ENCODE data around the gene SFTPD.
"Not testable (repeated sequence)": the region's sequence is repeated elsewhere in the genome, so short reads cannot be mapped to it uniquely, and the experiment has no call there.

The SFTPD gene

GRCh38 chr10:79948976-79949722 lies at the start of gene SFTPD:
SFTPD (minus strand) TSS chr10:79949105; CDS start chr10:79946659, 2,446 bp downstream.
- in situ Hi-C loops (cut with MboI; ENCODE audit: low sequenced_read_pairs): no loop called here

DNA sequence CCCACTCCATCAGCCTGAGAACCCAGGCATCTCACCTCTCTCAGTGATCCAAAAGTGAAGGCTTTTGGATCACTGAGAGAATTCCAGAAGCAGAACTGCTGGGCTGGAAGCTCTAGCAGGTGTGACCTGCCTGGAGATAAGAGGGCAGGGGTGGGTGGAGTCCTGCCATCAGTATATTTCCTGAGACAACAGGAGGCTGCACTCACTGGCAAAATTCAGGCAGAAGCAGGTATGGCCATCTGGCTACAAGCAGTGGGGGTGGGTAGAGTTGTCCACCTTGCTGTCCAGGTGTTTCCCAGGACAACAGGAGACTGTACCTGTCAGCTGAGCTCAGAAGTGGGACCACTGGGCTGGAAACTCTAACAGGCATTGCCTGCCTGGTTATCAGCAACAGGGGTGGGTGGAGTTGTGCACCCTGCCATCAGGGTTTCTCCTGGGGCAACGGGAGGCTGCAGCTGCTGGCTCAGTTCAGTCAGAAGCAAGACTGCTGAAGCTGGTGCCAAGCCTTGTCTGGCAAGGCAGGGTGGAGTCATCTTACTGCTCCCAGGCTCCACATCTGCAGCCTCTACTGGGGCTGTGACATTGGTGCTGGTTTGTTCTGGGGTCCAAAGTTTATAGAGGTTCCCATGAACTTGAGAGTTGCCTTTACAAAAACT lies 47.2 kb upstream of the SFTPD start:
- in situ Hi-C loops (cut with MboI; ENCODE audit: low sequenced_read_pairs): no loop called here

DNA sequence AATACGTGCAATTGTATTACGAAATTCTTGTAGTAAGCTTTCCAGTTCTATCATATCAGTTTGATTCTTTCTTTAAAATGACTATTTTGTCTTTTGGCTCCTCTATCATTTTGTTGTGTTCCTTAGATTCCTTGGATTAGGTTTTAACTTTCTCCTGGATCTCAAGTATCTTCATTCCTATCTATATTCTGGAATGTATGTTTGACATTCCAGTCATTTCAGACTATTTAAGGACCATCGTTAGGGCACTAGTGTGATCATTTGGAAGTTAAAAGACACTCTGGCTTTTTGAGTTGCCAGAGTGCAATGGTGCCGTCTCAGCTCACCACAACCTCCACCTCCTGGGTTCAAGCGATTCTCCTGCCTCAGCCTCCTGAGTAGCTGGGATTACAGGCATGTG lies 45.7 kb upstream of the SFTPD start:
- in situ Hi-C loops (cut with MboI; ENCODE audit: low sequenced_read_pairs): no loop called here

- in situ Hi-C loops (cut with MboI; ENCODE audit: low sequenced_read_pairs): not testable (repeated sequence)
Measured at GRCh38 chr10:79988199-79988598, 39.3 kb upstream of the SFTPD start.

- in situ Hi-C loops (cut with MboI; ENCODE audit: low sequenced_read_pairs): not testable (repeated sequence)
Measured at GRCh38 chr10:79986661-79987060, 37.8 kb upstream of the SFTPD start.

GRCh38 chr10:79985481-79986072 lies 36.7 kb upstream of the SFTPD start:
- in situ Hi-C loops (cut with MboI; ENCODE audit: low sequenced_read_pairs): no loop called here

DNA sequence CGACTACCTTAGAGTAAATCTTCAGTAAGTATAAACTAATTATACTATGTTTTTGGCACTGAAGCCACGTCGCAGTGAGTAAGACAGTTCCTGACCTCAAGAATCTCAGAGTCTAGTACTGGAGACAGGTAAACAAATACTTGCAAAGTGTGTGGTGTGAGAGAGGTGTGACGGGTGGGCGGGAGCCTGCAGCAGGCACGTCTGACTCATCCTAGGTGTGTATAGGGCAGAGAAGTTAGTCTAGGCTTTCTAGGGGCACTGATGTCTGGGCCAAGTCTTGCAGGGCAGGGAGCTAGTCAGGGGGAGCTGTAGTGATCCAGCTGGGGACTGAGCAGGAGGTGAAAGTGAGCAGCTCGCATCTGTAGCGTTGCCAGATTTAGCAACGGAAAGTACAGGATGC lies 35.9 kb upstream of the SFTPD start:
- in situ Hi-C loops (cut with MboI; ENCODE audit: low sequenced_read_pairs): no loop called here

- in situ Hi-C loops (cut with MboI; ENCODE audit: low sequenced_read_pairs): no loop called here
Measured at GRCh38 chr10:79983286-79983909, 34.5 kb upstream of the SFTPD start.

- in situ Hi-C loops (cut with MboI; ENCODE audit: low sequenced_read_pairs): no loop called here
Measured at GRCh38 chr10:79982861-79983260, 34.0 kb upstream of the SFTPD start.

GRCh38 chr10:79982362-79982800 lies 33.5 kb upstream of the SFTPD start:
- in situ Hi-C loops (cut with MboI; ENCODE audit: low sequenced_read_pairs): no loop called here

DNA sequence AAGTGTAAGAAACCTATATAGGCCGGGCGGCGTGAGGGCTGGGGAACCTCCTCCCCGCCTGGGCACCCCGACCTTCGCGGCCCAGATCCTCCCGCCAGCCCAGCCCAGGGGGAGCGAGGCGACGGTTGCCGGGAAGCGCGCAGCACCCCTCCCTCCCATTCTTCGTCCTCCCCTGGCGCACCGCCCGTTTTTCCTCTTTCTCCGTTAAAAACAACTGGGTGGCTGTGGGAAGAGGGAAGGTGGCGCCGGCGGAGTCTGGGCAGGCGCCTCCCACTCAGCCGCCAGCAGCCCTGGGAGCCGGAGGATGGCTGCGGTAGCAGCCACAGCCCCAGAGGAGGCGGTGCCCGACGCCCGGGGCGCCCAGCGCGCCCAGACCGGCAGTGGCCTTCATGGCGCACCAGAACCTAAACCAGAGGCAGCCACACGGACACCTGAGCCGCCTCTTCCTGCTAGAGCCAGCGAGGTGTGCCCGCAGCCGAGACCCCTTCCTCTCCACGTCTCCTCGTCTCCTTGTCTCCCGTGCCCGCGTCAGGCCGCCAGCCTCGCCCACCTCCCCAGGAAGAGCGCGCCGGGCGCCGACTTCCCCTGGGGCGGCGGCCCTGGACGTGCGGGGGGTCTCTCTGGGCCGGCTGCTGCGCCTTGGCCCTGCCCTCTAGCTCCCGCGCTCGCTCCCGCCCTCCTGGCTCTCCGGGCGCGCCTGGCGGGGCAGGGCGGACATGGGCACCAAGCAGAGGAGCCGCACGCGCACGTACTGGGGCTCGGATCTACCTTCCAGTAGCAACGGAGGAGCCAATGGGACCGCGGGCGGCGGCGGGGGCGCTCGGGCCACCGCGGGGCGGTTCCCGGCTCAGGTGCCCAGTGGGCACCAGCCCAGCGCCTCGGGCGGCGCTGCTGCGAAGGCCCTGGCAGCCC lies 32.8 kb upstream of the SFTPD start:
- in situ Hi-C loops (cut with MboI; ENCODE audit: low sequenced_read_pairs): no loop called here

- in situ Hi-C loops (cut with MboI; ENCODE audit: low sequenced_read_pairs): no loop called here
Measured at GRCh38 chr10:79980711-79981110, 31.8 kb upstream of the SFTPD start.

GRCh38 chr10:79979976-79980687 lies 31.2 kb upstream of the SFTPD start:
- in situ Hi-C loops (cut with MboI; ENCODE audit: low sequenced_read_pairs): no loop called here

DNA sequence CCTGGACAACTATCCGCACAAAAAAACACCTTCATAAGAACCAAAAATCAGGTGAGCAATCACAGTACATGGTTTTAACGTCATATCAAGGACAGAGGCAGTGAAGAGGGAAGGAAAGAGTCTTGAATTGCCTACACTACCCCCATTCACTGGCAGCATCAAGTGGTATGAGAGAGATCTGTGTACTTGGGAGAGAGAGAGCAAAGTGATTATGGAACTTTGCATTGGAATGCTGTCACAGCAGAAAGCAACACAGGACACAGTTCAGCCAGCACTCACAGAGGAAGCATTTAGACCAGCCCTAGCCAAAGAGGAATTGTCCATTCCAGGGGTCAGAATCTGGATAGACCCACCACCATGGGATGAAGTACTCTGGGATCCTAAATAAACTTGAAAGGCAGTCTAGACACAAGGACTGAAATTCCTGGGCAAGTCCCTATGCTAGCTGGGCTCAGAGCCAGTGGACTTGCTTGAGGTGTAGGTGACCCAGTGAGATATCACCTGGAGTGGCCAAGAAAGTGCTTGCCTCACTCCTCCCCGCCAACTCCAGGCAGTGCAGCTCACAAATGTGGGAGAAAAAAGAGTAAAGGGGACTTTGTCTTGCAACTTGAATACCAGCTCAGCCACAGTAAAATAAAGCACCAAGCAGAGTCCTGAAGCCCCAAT lies 30.5 kb upstream of the SFTPD start:
- in situ Hi-C loops (cut with MboI; ENCODE audit: low sequenced_read_pairs): no loop called here

GRCh38 chr10:79976999-79977398 lies 28.1 kb upstream of the SFTPD start:
- in situ Hi-C loops (cut with MboI; ENCODE audit: low sequenced_read_pairs): no loop called here

DNA sequence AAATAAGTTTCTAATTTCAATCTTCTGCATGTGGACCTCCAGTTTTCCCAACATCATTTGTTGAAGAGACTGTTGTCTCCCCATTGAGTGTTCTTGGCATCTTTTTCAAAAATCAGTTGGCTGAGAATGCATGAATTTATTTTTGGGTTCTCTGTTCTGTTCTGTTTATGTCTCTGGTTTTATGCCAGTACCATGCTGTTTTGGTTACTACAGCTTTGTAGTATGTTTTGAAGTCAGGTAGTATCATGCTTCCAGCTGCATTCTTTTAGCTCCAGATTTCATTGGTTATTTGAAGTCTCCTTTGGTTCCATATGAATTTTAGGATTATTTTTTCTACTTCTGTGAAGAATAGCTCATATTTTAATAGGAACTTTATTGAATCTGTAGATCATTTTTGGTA lies 21.2 kb upstream of the SFTPD start:
- in situ Hi-C loops (cut with MboI; ENCODE audit: low sequenced_read_pairs): no loop called here

GRCh38 chr10:79947787-79948424 lies 999 bp downstream of the SFTPD start:
- in situ Hi-C loops (cut with MboI; ENCODE audit: low sequenced_read_pairs): no loop called here

DNA sequence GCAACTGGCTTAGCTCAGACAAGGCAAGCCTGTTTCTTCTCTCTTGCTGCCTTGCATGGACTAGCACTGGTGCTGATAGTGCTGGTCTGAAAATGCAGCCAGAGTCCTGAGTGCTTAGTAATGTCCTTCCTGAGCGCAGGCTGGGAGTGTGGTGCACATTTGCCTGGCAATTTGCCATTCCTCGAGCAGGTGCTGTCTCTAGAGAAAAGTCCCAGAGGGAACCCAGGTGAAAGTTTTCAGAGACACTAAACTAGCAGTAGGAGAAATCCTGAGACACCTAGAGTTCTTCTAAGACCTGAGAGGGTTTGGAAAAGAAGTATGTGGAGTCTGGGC lies 1.9 kb downstream of the SFTPD start:
- in situ Hi-C loops (cut with MboI; ENCODE audit: low sequenced_read_pairs): no loop called here

All from hTERT RPE-1 (cell line).